Endothelial cell of umbilical vein (primary cell): Measurements from ENCODE around the gene PEX3. TPM values are rescaled to one million over a fixed set of nuclear protein-coding genes. Genes with fewer than 3 reads are reported as not detected.

Experiments
- BruUV-seq: library from RNA; stranded (reverse); fragments of 400-500 nt; replicated peaks from 2 replicates; lab custom pipeline; 2021; lab: Mats Ljungman, UMichigan
- CTCF ChIA-PET: fragments of 300-600, 350-600 bp; sonication (Branson Sonifier 250); formaldehyde crosslinking; loops from one replicate; lab custom pipeline; 2021; ENCODE audit warnings: antibody characterized with exemption, inconsistent platforms; lab: Charles Lee
- POLR2A ChIA-PET: fragments of 300-600, 350-600 bp; sonication (Branson Sonifier 250); formaldehyde crosslinking; loops from one replicate; lab custom pipeline; 2021; ENCODE audit warnings: antibody characterized with exemption, inconsistent platforms; lab: Charles Lee
- DNase-seq: peaks from one replicate; pipeline ENCODE4 v3.0.0-alpha.2; 2011; ENCODE audit warnings: low read depth, low spot score
- FAIRE-seq: peaks from 2 replicates; lab custom pipeline; 2011; peaks lifted over from hg19 to GRCh38; lab: Jason Lieb, UNC
- H2AFZ ChIP-seq: 2 replicates; pipeline ENCODE4 v1.6.0; 2012; ENCODE audit warnings: low read depth, low read length, control low read depth, inconsistent platforms
- H3K27ac ChIP-seq: 2 replicates; pipeline ENCODE4 v1.5.1; 2011; ENCODE audit warnings: low read depth, mild to moderate bottlenecking, control low read depth, low read length, moderate library complexity; ENCODE audit not compliant: insufficient read depth
- H3K27me3 ChIP-seq, 2 experiments: 2 replicates each; pipeline versions ENCODE4 v1.6.0 to v1.6.1; 2011; ENCODE audit warnings: low read length in 2 of 2, mixed read lengths in 1 of 2; ENCODE audit not compliant: control insufficient read depth in 2 of 2, insufficient read depth in 2 of 2
- H3K36me3 ChIP-seq, 2 experiments: 2 replicates in 1 of 2; 3 replicates in 1 of 2; pipeline ENCODE4 v1.5.1; 2011; ENCODE audit warnings: low read length in 2 of 2, mild to moderate bottlenecking in 1 of 2, moderate library complexity in 1 of 2; ENCODE audit not compliant: control insufficient read depth in 2 of 2, insufficient read depth in 2 of 2; ENCODE audit errors: extremely low read depth in 1 of 2
- H3K4me1 ChIP-seq: 3 replicates; pipeline ENCODE4 v1.5.1; 2011; ENCODE audit warnings: mild to moderate bottlenecking, low read length; ENCODE audit not compliant: control insufficient read depth, insufficient read depth; ENCODE audit errors: extremely low read depth
- H3K4me2 ChIP-seq: 2 replicates; pipeline ENCODE4 v1.6.1; 2011; ENCODE audit warnings: low read length, control low read depth, mixed read lengths; ENCODE audit not compliant: insufficient read depth
- H3K4me3 ChIP-seq, 3 experiments: fragments of 200-600 bp in 1 of 3; sonication (generic), shearing (Covaris generic) in 1 of 3; replicated peaks in 1 of 3; 2 replicates each; pipeline ENCODE4 v1.5.1; 2011 to 2016; ENCODE audit warnings: control low read depth in 3 of 3, low read length in 3 of 3, mild to moderate bottlenecking in 2 of 3, inconsistent platforms in 1 of 3, low read depth in 1 of 3, moderate library complexity in 1 of 3; ENCODE audit not compliant: insufficient read depth in 1 of 3
- H3K79me2 ChIP-seq: 2 replicates; pipeline ENCODE4 v1.6.0; 2012; ENCODE audit warnings: low read length, inconsistent platforms; ENCODE audit not compliant: control insufficient read depth, insufficient read depth
- H3K9ac ChIP-seq: replicated peaks from 2 replicates; pipeline ENCODE3; 2011; ENCODE audit warnings: low read length, control low read depth; ENCODE audit not compliant: insufficient read depth; ENCODE audit errors: extremely low read depth
- H3K9me1 ChIP-seq: replicated peaks from 3 replicates; pipeline ENCODE4 v1.6.0; 2011; ENCODE audit warnings: mild to moderate bottlenecking, low read length; ENCODE audit not compliant: control insufficient read depth, insufficient read depth; ENCODE audit errors: extremely low read depth
- H3K9me3 ChIP-seq: replicated peaks from 2 replicates; pipeline ENCODE4 v1.5.1; 2012; ENCODE audit warnings: low read length, inconsistent platforms; ENCODE audit not compliant: control insufficient read depth, insufficient read depth
- H4K20me1 ChIP-seq: replicated peaks from 2 replicates; pipeline ENCODE3; 2011; ENCODE audit warnings: mild to moderate bottlenecking, low read length; ENCODE audit not compliant: control insufficient read depth, insufficient read depth; ENCODE audit errors: extremely low read depth
- CTCF ChIP-seq, 2 donors: IDR thresholded peaks; 1 replicate in 1 of 2; 2 replicates in 1 of 2; pipeline ENCODE4 v1.5.1; 2011; ENCODE audit warnings: low read length in 2 of 2, mild to moderate bottlenecking in 2 of 2, moderate library complexity in 2 of 2, control low read depth in 1 of 2, inconsistent platforms in 1 of 2, low read depth in 1 of 2; ENCODE audit not compliant: insufficient read depth in 1 of 2; ENCODE audit errors: extremely low read depth in 1 of 2
- EZH2 ChIP-seq: IDR thresholded peaks from 2 replicates; pipeline ENCODE4 v1.6.1; 2012; ENCODE audit warnings: borderline replicate concordance, low read depth, mild to moderate bottlenecking, moderate library complexity, low read length, inconsistent platforms; ENCODE audit not compliant: severe bottlenecking
- FOS ChIP-seq: IDR thresholded peaks from 2 replicates; pipeline ENCODE4 v1.6.1; 2011; ENCODE audit warnings: mild to moderate bottlenecking, low read length, moderate library complexity, borderline replicate concordance; ENCODE audit not compliant: insufficient read depth
- GATA2 ChIP-seq: IDR thresholded peaks from 2 replicates; pipeline ENCODE4 v1.7.0; 2011; ENCODE audit warnings: low read depth, mild to moderate bottlenecking, moderate library complexity, mixed read lengths, low read length; ENCODE audit not compliant: insufficient read length, insufficient read depth
- JUN ChIP-seq: IDR thresholded peaks from 2 replicates; pipeline ENCODE4 v1.6.1; 2011; ENCODE audit warnings: borderline replicate concordance, low read depth; ENCODE audit not compliant: insufficient read length, insufficient read depth
- MAX ChIP-seq: IDR thresholded peaks from 2 replicates; pipeline ENCODE4 v1.6.1; 2011; ENCODE audit not compliant: insufficient read depth, insufficient read length
- MYC ChIP-seq: IDR thresholded peaks from one replicate; pipeline ENCODE4 v1.6.1; 2011; ENCODE audit warnings: mild to moderate bottlenecking, low read depth, low read length
- POLR2A ChIP-seq: IDR thresholded peaks from 2 replicates; pipeline ENCODE4 v1.6.1; 2012; ENCODE audit warnings: low read depth, mild to moderate bottlenecking, control low read depth, low read length
- POLR2AphosphoS5 ChIP-seq: IDR thresholded peaks from 2 replicates; pipeline ENCODE4 v1.6.1; 2012; ENCODE audit warnings: low read depth, mild to moderate bottlenecking, control low read depth, low read length, moderate library complexity; ENCODE audit not compliant: insufficient read depth
- dilution Hi-C: fragments of 300-500 bp; cut with MboI; formaldehyde crosslinking; loops from one replicate; pipeline ENCODE4 v1.15.0; 2019; ENCODE audit warnings: low sequenced_read_pairs; ENCODE audit not compliant: extremely low pct_ligation_motif_present
- intact Hi-C: fragments of 100-400 bp; cut with micrococcal nuclease; formaldehyde crosslinking; loops from one replicate; pipeline ENCODE4 v1.10.0; 2022
- polyA plus RNA-seq, 4 experiments: library from polyadenylated mRNA; depleted of rRNA in 3 of 4; stranded (reverse) in 3 of 4; unstranded in 1 of 4; fragments of >200 nt; gene quantifications; 2 replicates each; pipeline versions ENCODE4 v1.2.1 to v1.2.3, GENCODE V29; 2011 to 2012; ENCODE audit warnings: missing spikeins in 1 of 4
- total RNA-seq: library from RNA; stranded (reverse); gene quantifications from 2 replicates; pipeline ENCODE4 v1.2.3, GENCODE V29; 2021

Gene PEX3
- total and polyA plus RNA-seq, 2 donors (not counting 3 experiments of a cell fraction or from before 2014, with no cell fraction given) = 8.7 to 21.7 TPM

GRCh38 chr6:143504369-143504768 is 53.8 kb downstream of the PEX3 start:
- intact Hi-C loops = no loop called here
- DNase-seq (no peak), FAIRE-seq (no peak)
- Histone ChIP-seq H3K79me2 (no peaks in the 10 kb centered on the region), H3K36me3 (peaks cover 0 to 3% of the 10 kb centered on the region in 2 experiments), H2AFZ (no peak overlapping the region), H3K27ac (no peak overlapping the region), H3K4me3 (no peak overlapping the region), H3K4me1 (peaks cover under 1% of the 10 kb centered on the region), H3K27me3 (no peaks in the 10 kb centered on the region), H3K9ac (no peak overlapping the region), H4K20me1 (no peaks in the 10 kb centered on the region), H3K9me3 (no peaks in the 10 kb centered on the region), H3K4me2 (no peak overlapping the region), H3K9me1 (no peaks in the 10 kb centered on the region)
- CTCF ChIA-PET = interaction anchor here (1.5 to 1.7 kb wide), 2 partner anchors 8 to 11 kb away, joined by 3 to 4 read pairs; no protein-coding TSS in a partner anchor
- no TSS peak for BruUV-seq
- TF ChIP-seq POLR2AphosphoS5 (no peak), MYC (no peak), GATA2 (no peak), EZH2 (no peak), MAX (no peak), CTCF (IDR thresholded peaks at IDR 0.05; ENCODE audit: extremely low read depth in 1 of 2, insufficient read depth in 1 of 2, low read depth in 1 of 2, low read length in 2 of 2) (no peak), JUN (no peak), FOS (no peak), POLR2A (no peak)
- POLR2A ChIA-PET = no interaction called here
- dilution Hi-C loops = no loop called here
